Kidney (tissue), 14 donors: ENCODE measurements around the gene TBC1D9. TPM values are rescaled to one million over a fixed set of nuclear protein-coding genes. Genes with fewer than 3 reads are reported as not detected.

Experiments used
- DNase-seq, 5 donors: peaks; one replicate each; pipeline ENCODE4 v3.0.0-alpha.2; 2013 to 2020
- FAIRE-seq: peaks from 2 replicates; lab custom pipeline; 2012; peaks lifted over from hg19 to GRCh38; lab: Jason Lieb, UNC
- H3K27ac ChIP-seq, 2 donors: one replicate each; pipeline ENCODE4 v1.7.0; 2013; ENCODE audit warnings: low read depth in 2 of 2, low read length in 2 of 2, inconsistent platforms in 1 of 2
- H3K27me3 ChIP-seq: one replicate; pipeline ENCODE4 v1.7.1; 2013; ENCODE audit warnings: low read length, inconsistent platforms; ENCODE audit not compliant: control insufficient read depth, insufficient read depth
- H3K36me3 ChIP-seq, 3 donors: one replicate each; pipeline versions ENCODE4 v1.7.0 to v1.7.1; 2013; ENCODE audit warnings: low read length in 3 of 3, control low read depth in 1 of 3, inconsistent platforms in 1 of 3; ENCODE audit not compliant: insufficient read depth in 3 of 3, control insufficient read depth in 2 of 3
- H3K4me1 ChIP-seq, 3 donors: one replicate each; pipeline versions ENCODE4 v1.7.0 to v1.7.1; 2013; ENCODE audit warnings: low read length in 3 of 3, inconsistent platforms in 1 of 3, low read depth in 1 of 3; ENCODE audit not compliant: control insufficient read depth in 2 of 3, insufficient read depth in 2 of 3
- H3K4me3 ChIP-seq, 3 donors: one replicate each; pipeline versions ENCODE4 v1.7.0 to v1.8.1; 2013; ENCODE audit warnings: low read length in 3 of 3, control low read depth in 1 of 3, inconsistent platforms in 1 of 3
- H3K9ac ChIP-seq, 3 donors: one replicate each; pipeline versions ENCODE4 v1.7.0 to v1.7.1; 2013; ENCODE audit warnings: low read length in 3 of 3, control low read depth in 1 of 3, inconsistent platforms in 1 of 3
- H3K9me3 ChIP-seq, 3 donors: one replicate each; pipeline versions ENCODE4 v1.7.0 to v1.7.1; 2013; ENCODE audit warnings: low read length in 3 of 3, control low read depth in 1 of 3, inconsistent platforms in 1 of 3; ENCODE audit not compliant: control insufficient read depth in 2 of 3, insufficient read depth in 1 of 3
- intact Hi-C: fragments of 100-400 bp; cut with DNase I; formaldehyde crosslinking; loops from one replicate; pipeline ENCODE4 v1.11.1; 2022
- polyA plus RNA-seq: library from polyadenylated mRNA; stranded (reverse); fragments of 350-450 nt; fragmentation: Illumina TruSeq; extraction: RNeasy Lipid Tissue Mini Kit (QIAGEN cat#74804); gene quantifications from one replicate; pipeline ENCODE4 v1.2.3, GENCODE V29; 2014; ENCODE audit warnings: low read depth, low replicate concordance; ENCODE audit not compliant: insufficient read depth
- total RNA-seq: library from RNA; stranded (reverse); fragmentation: NEBNext Ultra II Directional; extraction: Animal tissue kit (Norgen Biotek cat#: 25700); gene quantifications from one replicate; pipeline ENCODE4 v1.2.1, GENCODE V29; 2021
- TF ChIP-seq, protein P1 (sequence below): IDR thresholded peaks from 3 replicates; pipeline ENCODE4 v1.5.1; 2012; ENCODE audit warnings: mild to moderate bottlenecking, moderate library complexity, borderline replicate concordance; ENCODE audit not compliant: insufficient read depth; ENCODE audit errors: extremely low read depth
- donor health status: control.
- donor health status: control.
- donor health status: control.
- donor health status: control.
- donor health status: control.
- donor health status: DM: yes; HTN: yes; CAD: no.
- donor health status: Normal renal cell carcinoma (clear cell type).

TBC1D9 gene
- total and polyA plus RNA-seq, 2 donors from 2014 or later, result 14.4 to 38.6 TPM

DNA sequence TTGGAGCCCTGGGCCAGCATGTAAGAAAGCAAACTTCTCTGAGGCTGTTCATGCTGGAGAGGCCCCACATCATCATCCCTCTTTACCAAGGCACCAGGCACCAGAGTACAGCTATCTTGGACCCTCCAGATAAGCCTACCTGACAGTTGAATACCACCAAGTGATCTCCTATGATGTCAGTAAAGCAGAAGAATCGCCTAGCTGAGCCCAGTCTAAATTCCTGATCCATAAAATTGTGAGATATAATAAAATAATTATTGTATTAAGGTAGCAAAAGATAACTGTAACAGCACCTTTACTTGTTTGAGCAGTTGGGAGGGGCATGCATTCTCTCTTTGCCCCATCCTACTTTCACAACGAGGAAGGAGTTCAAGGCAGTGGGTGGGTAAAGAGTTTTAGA is 184.6 kb downstream of the TBC1D9 start:
- no peak for FAIRE-seq
- TF ChIP-seq, protein P1, sequence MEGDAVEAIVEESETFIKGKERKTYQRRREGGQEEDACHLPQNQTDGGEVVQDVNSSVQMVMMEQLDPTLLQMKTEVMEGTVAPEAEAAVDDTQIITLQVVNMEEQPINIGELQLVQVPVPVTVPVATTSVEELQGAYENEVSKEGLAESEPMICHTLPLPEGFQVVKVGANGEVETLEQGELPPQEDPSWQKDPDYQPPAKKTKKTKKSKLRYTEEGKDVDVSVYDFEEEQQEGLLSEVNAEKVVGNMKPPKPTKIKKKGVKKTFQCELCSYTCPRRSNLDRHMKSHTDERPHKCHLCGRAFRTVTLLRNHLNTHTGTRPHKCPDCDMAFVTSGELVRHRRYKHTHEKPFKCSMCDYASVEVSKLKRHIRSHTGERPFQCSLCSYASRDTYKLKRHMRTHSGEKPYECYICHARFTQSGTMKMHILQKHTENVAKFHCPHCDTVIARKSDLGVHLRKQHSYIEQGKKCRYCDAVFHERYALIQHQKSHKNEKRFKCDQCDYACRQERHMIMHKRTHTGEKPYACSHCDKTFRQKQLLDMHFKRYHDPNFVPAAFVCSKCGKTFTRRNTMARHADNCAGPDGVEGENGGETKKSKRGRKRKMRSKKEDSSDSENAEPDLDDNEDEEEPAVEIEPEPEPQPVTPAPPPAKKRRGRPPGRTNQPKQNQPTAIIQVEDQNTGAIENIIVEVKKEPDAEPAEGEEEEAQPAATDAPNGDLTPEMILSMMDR, result no peak
- DNase-seq, result no peak
- intact Hi-C loops, result no loop called here
- peaks cover 20% of the 10 kb centered on the region for H3K27me3 ChIP-seq
- peaks cover 0 to 9% (median 0%) of the 10 kb centered on the region in 3 donors for H3K4me1 ChIP-seq
- peaks cover 0 to 3% (median 0%) of the 10 kb centered on the region in 3 donors for H3K9me3 ChIP-seq
- no peak overlapping the region for H3K4me3 ChIP-seq
- no peaks in the 10 kb centered on the region for H3K36me3 ChIP-seq
- no peak overlapping the region for H3K27ac ChIP-seq
- no peak overlapping the region for H3K9ac ChIP-seq

Other genes starting within 250 kb of the TBC1D9 start
- gene ELMOD2, start 232.2 kb downstream of the TBC1D9 start, total RNA-seq, result 25.6 TPM
- gene ELMOD2, start 232.2 kb downstream of the TBC1D9 start, polyA plus RNA-seq, result 13.3 TPM
- not detected for gene UCP1, start 187.4 kb downstream of the TBC1D9 start, total RNA-seq
- not detected for gene UCP1, start 187.4 kb downstream of the TBC1D9 start, polyA plus RNA-seq